GM23338 (cell line): Measurements from ENCODE around the gene MYCBP2. TPM values are rescaled to one million over a fixed set of nuclear protein-coding genes. Genes with fewer than 3 reads are reported as not detected.

Source experiments
- CREB1 ChIP-seq: fragments of 250-450 bp; sonication (Bioruptor Pico); IDR thresholded peaks from 2 replicates; pipeline ENCODE4 v1.5.0; 2020; ENCODE audit warnings: low read depth, mild to moderate bottlenecking, moderate library complexity
- JUNB ChIP-seq: IDR thresholded peaks from one replicate; pipeline ENCODE4 v1.6.1; 2016; ENCODE audit warnings: antibody characterized with exemption; ENCODE audit not compliant: unreplicated experiment
- ZNF331 ChIP-seq: fragments of 250-450 bp; sonication (Bioruptor Pico); IDR thresholded peaks from 2 replicates; pipeline ENCODE4 v1.5.0; 2020; ENCODE audit warnings: low read depth, mild to moderate bottlenecking, moderate library complexity
- polyA plus RNA-seq: library from polyadenylated mRNA; unstranded; fragments of >200 nt; fragmentation: Nextera tagmentation; extraction: Ambion mirVana; gene quantifications from 2 replicates; pipeline ENCODE4 v1.2.1, GENCODE V29; 2016
- total RNA-seq: library from RNA; depleted of rRNA; stranded (reverse); fragments of >200 nt; shearing (Covaris generic); gene quantifications from 2 replicates; pipeline ENCODE4 v1.2.3, GENCODE V29; 2014
- TF ChIP-seq, protein P1 (sequence below): fragments of 250-450 bp; sonication (Bioruptor Pico); IDR thresholded peaks from 2 replicates; pipeline ENCODE4 v1.5.0; 2020; ENCODE audit warnings: mild to moderate bottlenecking, moderate library complexity
- TF ChIP-seq, protein P2 (sequence below): IDR thresholded peaks from one replicate; pipeline ENCODE4 v1.6.1; 2018; ENCODE audit warnings: antibody characterized with exemption; ENCODE audit not compliant: unreplicated experiment
- TF ChIP-seq, protein P3 (sequence below), 2 experiments: fragments of 200-600 bp in 1 of 2; sonication (generic) in 1 of 2; conservative IDR thresholded peaks; 2 replicates each; pipeline versions ENCODE4 v1.5.1 to v1.6.1; 2016 to 2017; ENCODE audit warnings: antibody characterized with exemption in 2 of 2, low read depth in 2 of 2, mild to moderate bottlenecking in 2 of 2, moderate library complexity in 1 of 2

MYCBP2 gene
- total and polyA plus RNA-seq, 2 experiments from 2014 or later, result 54.6 to 77.2 TPM

DNA sequence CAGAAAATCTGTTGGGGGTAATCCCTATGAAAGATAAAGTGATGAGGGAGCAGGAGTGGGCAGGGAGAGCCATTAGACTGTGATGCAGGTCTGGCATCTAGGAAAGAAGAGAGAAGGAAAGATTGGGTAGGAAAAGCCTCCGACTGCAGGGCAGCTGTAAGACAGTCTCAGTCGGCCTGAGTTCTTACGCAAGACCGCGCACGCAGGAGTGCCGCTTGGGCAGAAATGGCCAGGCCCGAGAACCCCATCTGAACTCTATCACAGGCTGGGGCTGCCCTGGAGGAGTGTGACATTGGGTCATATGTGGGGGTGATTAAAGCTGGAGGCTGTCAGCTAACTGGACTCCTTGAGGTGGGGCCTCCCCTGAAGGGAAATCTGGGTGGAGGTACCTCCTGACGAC, 286.1 kb downstream of the MYCBP2 start (continued):
- TF ChIP-seq, protein P1, sequence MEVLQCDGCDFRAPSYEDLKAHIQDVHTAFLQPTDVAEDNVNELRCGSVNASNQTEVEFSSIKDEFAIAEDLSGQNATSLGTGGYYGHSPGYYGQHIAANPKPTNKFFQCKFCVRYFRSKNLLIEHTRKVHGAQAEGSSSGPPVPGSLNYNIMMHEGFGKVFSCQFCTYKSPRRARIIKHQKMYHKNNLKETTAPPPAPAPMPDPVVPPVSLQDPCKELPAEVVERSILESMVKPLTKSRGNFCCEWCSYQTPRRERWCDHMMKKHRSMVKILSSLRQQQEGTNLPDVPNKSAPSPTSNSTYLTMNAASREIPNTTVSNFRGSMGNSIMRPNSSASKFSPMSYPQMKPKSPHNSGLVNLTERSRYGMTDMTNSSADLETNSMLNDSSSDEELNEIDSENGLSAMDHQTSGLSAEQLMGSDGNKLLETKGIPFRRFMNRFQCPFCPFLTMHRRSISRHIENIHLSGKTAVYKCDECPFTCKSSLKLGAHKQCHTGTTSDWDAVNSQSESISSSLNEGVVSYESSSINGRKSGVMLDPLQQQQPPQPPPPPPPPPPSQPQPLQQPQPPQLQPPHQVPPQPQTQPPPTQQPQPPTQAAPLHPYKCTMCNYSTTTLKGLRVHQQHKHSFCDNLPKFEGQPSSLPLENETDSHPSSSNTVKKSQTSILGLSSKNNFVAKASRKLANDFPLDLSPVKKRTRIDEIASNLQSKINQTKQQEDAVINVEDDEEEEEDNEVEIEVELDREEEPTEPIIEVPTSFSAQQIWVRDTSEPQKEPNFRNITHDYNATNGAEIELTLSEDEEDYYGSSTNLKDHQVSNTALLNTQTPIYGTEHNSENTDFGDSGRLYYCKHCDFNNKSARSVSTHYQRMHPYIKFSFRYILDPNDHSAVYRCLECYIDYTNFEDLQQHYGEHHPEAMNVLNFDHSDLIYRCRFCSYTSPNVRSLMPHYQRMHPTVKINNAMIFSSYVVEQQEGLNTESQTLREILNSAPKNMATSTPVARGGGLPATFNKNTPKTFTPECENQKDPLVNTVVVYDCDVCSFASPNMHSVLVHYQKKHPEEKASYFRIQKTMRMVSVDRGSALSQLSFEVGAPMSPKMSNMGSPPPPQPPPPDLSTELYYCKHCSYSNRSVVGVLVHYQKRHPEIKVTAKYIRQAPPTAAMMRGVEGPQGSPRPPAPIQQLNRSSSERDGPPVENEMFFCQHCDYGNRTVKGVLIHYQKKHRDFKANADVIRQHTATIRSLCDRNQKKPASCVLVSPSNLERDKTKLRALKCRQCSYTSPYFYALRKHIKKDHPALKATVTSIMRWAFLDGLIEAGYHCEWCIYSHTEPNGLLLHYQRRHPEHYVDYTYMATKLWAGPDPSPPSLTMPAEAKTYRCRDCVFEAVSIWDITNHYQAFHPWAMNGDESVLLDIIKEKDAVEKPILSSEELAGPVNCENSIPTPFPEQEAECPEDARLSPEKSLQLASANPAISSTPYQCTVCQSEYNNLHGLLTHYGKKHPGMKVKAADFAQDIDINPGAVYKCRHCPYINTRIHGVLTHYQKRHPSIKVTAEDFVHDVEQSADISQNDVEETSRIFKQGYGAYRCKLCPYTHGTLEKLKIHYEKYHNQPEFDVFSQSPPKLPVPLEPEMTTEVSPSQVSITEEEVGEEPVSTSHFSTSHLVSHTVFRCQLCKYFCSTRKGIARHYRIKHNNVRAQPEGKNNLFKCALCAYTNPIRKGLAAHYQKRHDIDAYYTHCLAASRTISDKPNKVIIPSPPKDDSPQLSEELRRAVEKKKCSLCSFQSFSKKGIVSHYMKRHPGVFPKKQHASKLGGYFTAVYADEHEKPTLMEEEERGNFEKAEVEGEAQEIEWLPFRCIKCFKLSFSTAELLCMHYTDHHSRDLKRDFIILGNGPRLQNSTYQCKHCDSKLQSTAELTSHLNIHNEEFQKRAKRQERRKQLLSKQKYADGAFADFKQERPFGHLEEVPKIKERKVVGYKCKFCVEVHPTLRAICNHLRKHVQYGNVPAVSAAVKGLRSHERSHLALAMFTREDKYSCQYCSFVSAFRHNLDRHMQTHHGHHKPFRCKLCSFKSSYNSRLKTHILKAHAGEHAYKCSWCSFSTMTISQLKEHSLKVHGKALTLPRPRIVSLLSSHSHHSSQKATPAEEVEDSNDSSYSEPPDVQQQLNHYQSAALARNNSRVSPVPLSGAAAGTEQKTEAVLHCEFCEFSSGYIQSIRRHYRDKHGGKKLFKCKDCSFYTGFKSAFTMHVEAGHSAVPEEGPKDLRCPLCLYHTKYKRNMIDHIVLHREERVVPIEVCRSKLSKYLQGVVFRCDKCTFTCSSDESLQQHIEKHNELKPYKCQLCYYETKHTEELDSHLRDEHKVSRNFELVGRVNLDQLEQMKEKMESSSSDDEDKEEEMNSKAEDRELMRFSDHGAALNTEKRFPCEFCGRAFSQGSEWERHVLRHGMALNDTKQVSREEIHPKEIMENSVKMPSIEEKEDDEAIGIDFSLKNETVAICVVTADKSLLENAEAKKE (CRISPR knock-in tag), result no peak
- TF ChIP-seq JUNB (no peak), CREB1 (CRISPR knock-in tag) (no peak), ZNF331 (CRISPR knock-in tag) (no peak)
- TF ChIP-seq, protein P2, sequence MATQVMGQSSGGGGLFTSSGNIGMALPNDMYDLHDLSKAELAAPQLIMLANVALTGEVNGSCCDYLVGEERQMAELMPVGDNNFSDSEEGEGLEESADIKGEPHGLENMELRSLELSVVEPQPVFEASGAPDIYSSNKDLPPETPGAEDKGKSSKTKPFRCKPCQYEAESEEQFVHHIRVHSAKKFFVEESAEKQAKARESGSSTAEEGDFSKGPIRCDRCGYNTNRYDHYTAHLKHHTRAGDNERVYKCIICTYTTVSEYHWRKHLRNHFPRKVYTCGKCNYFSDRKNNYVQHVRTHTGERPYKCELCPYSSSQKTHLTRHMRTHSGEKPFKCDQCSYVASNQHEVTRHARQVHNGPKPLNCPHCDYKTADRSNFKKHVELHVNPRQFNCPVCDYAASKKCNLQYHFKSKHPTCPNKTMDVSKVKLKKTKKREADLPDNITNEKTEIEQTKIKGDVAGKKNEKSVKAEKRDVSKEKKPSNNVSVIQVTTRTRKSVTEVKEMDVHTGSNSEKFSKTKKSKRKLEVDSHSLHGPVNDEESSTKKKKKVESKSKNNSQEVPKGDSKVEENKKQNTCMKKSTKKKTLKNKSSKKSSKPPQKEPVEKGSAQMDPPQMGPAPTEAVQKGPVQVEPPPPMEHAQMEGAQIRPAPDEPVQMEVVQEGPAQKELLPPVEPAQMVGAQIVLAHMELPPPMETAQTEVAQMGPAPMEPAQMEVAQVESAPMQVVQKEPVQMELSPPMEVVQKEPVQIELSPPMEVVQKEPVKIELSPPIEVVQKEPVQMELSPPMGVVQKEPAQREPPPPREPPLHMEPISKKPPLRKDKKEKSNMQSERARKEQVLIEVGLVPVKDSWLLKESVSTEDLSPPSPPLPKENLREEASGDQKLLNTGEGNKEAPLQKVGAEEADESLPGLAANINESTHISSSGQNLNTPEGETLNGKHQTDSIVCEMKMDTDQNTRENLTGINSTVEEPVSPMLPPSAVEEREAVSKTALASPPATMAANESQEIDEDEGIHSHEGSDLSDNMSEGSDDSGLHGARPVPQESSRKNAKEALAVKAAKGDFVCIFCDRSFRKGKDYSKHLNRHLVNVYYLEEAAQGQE, result no peak
- TF ChIP-seq, protein P3, sequence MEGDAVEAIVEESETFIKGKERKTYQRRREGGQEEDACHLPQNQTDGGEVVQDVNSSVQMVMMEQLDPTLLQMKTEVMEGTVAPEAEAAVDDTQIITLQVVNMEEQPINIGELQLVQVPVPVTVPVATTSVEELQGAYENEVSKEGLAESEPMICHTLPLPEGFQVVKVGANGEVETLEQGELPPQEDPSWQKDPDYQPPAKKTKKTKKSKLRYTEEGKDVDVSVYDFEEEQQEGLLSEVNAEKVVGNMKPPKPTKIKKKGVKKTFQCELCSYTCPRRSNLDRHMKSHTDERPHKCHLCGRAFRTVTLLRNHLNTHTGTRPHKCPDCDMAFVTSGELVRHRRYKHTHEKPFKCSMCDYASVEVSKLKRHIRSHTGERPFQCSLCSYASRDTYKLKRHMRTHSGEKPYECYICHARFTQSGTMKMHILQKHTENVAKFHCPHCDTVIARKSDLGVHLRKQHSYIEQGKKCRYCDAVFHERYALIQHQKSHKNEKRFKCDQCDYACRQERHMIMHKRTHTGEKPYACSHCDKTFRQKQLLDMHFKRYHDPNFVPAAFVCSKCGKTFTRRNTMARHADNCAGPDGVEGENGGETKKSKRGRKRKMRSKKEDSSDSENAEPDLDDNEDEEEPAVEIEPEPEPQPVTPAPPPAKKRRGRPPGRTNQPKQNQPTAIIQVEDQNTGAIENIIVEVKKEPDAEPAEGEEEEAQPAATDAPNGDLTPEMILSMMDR (conservative IDR thresholded peaks at IDR 0.05; ENCODE audit: low read depth in 2 of 2), result no peak
